HCT116 (cell line): ENCODE measurements around the gene ERBB2. TPM values are rescaled to one million over a fixed set of nuclear protein-coding genes. Genes with fewer than 3 reads are reported as not detected.
A peak's percentile ranks its signal among the peaks of the same experiment; 100 is the strongest.

Experiments
- ATAC-seq: fragments of 200-7000 bp; cut with Tn5 transposase; 2 replicates; pipeline ENCODE4 v1.9.1; 2020; ENCODE audit warnings: mild to moderate bottlenecking, moderate library complexity
- BruUV-seq: library from RNA; stranded (reverse); fragments of 400-500 nt; replicated peaks from 2 replicates; lab custom pipeline; 2021; lab: Mats Ljungman, UMichigan
- CTCF ChIA-PET: fragments of 300-600 bp; sonication (Branson Sonifier 250); formaldehyde crosslinking; loops from one replicate; lab custom pipeline; 2021; ENCODE audit warnings: antibody characterized with exemption; lab: Charles Lee
- POLR2A ChIA-PET: fragments of 300-600, 350-600 bp; sonication (Branson Sonifier 250); formaldehyde crosslinking; loops from one replicate; lab custom pipeline; 2021; ENCODE audit warnings: antibody characterized with exemption; lab: Charles Lee
- RAD21 ChIA-PET, 2 experiments: fragments of 300-600 bp; sonication (Branson Sonifier 250); formaldehyde crosslinking; loops; one replicate each; lab custom pipeline; 2023; ENCODE audit warnings: low total read pairs in 2 of 2; ENCODE audit not compliant: uncharacterized antibody in 2 of 2, unreplicated experiment in 2 of 2, low non-redundant PET in 1 of 2; lab: Charles Lee
- DNase-seq: peaks from one replicate; pipeline ENCODE4 v3.0.0-alpha.2; 2010; ENCODE audit warnings: low read depth, low spot score
- H2AFZ ChIP-seq: fragments of 200-600 bp; shearing (Covaris generic), sonication (generic); 2 replicates; pipeline ENCODE4 v1.6.1; 2017; ENCODE audit warnings: low read depth, mixed run types, mixed read lengths, antibody characterized with exemption, low read length; ENCODE audit not compliant: poor library complexity, severe bottlenecking
- H3K27ac ChIP-seq: 2 replicates; pipeline ENCODE4 v1.5.1; 2012; ENCODE audit warnings: low read depth, low read length
- H3K27me3 ChIP-seq: fragments of 200-600 bp; sonication (generic); 2 replicates; pipeline ENCODE4 v1.6.1; 2016; ENCODE audit warnings: mixed run types, low read length, mixed read lengths; ENCODE audit not compliant: insufficient read depth
- H3K36me3 ChIP-seq, 2 experiments: fragments of 200-500 bp in 1 of 2; fragments of 200-600 bp in 1 of 2; sonication (Bioruptor generic) in 1 of 2; sonication (generic) in 1 of 2; 2 replicates each; pipeline versions ENCODE4 v1.5.1 to v1.6.1; 2014 to 2016; ENCODE audit warnings: low read length in 2 of 2, inconsistent platforms in 1 of 2, mixed read lengths in 1 of 2, mixed run types in 1 of 2; ENCODE audit not compliant: insufficient read depth in 2 of 2, control insufficient read depth in 1 of 2
- H3K4me1 ChIP-seq, 2 experiments: fragments of 200-600 bp in 1 of 2; sonication (generic) in 1 of 2; 2 replicates each; pipeline versions ENCODE4 v1.5.1 to v1.6.1; 2012 to 2017; ENCODE audit warnings: low read length in 2 of 2, inconsistent platforms in 1 of 2, mild to moderate bottlenecking in 1 of 2, mixed read lengths in 1 of 2, mixed run types in 1 of 2, moderate library complexity in 1 of 2; ENCODE audit not compliant: insufficient read depth in 2 of 2, control insufficient read depth in 1 of 2
- H3K4me2 ChIP-seq: fragments of 200-600 bp; sonication (generic); 2 replicates; pipeline ENCODE4 v1.6.1; 2017; ENCODE audit warnings: mixed run types, low read length, mixed read lengths
- H3K4me3 ChIP-seq, 2 experiments: fragments of 200-600 bp in 1 of 2; sonication (generic) in 1 of 2; replicated peaks in 1 of 2; 2 replicates each; pipeline ENCODE4 v1.5.1; 2011 to 2016; ENCODE audit warnings: low read length in 2 of 2, control low read depth in 1 of 2, low read depth in 1 of 2, mild to moderate bottlenecking in 1 of 2, mixed read lengths in 1 of 2, mixed run types in 1 of 2
- H3K79me2 ChIP-seq: fragments of 200-600 bp; sonication (generic); 2 replicates; pipeline ENCODE4 v1.6.1; 2017; ENCODE audit warnings: mild to moderate bottlenecking, mixed run types, low read length, moderate library complexity, mixed read lengths; ENCODE audit not compliant: insufficient read depth
- H3K9ac ChIP-seq: fragments of 200-600 bp; sonication (generic); 2 replicates; pipeline ENCODE4 v1.6.1; 2016; ENCODE audit warnings: low read length, mixed read lengths
- H3K9me2 ChIP-seq: fragments of 200-600 bp; sonication (generic), shearing (Covaris generic); 2 replicates; pipeline ENCODE4 v1.6.1; 2017; ENCODE audit warnings: mixed run types, mild to moderate bottlenecking, moderate library complexity; ENCODE audit not compliant: insufficient read depth
- H3K9me3 ChIP-seq, 2 experiments: fragments of 200-500 bp in 1 of 2; fragments of 200-600 bp in 1 of 2; sonication (Bioruptor generic) in 1 of 2; sonication (generic) in 1 of 2; 2 replicates each; pipeline ENCODE4 v1.6.1; 2014 to 2017; ENCODE audit warnings: low read length in 2 of 2, mixed read lengths in 2 of 2, inconsistent platforms in 1 of 2, low read depth in 1 of 2, mild to moderate bottlenecking in 1 of 2, mixed run types in 1 of 2, moderate library complexity in 1 of 2; ENCODE audit not compliant: control insufficient read depth in 1 of 2, insufficient read depth in 1 of 2
- H4K20me1 ChIP-seq: fragments of 200-600 bp; sonication (generic), shearing (Covaris generic); 2 replicates; pipeline ENCODE4 v1.6.1; 2017; ENCODE audit warnings: mixed run types, mild to moderate bottlenecking, moderate library complexity; ENCODE audit not compliant: insufficient read depth
- CEBPB ChIP-seq: IDR thresholded peaks from 2 replicates; pipeline ENCODE4 v1.6.1; 2012; ENCODE audit warnings: low read depth
- CTCF ChIP-seq, 3 experiments: fragments of 200-600 bp in 1 of 3; sonication (generic) in 1 of 3; IDR thresholded peaks in 2 of 3; conservative IDR thresholded peaks in 1 of 3; 2 replicates each; pipeline ENCODE4 v1.5.1; 2012 to 2017; ENCODE audit warnings: low read depth in 2 of 3, low read length in 2 of 3, antibody characterized with exemption in 1 of 3, borderline replicate concordance in 1 of 3, control low read depth in 1 of 3, mild to moderate bottlenecking in 1 of 3, mixed read lengths in 1 of 3, mixed run types in 1 of 3, moderate library complexity in 1 of 3; ENCODE audit not compliant: insufficient read depth in 1 of 3
- EZH2phosphoT487 ChIP-seq: fragments of 200-600 bp; IDR thresholded peaks from 2 replicates; pipeline ENCODE4 v1.6.1; 2018; ENCODE audit warnings: antibody characterized with exemption, borderline replicate concordance
- SP1 ChIP-seq: IDR thresholded peaks from 2 replicates; pipeline ENCODE4 v1.6.1; 2012; ENCODE audit warnings: low read depth
- SRF ChIP-seq: IDR thresholded peaks from 2 replicates; pipeline ENCODE4 v1.6.1; 2012; ENCODE audit warnings: low read depth
- ZNF274 ChIP-seq: fragments of 200-500 bp; sonication (Bioruptor generic); IDR thresholded peaks from 2 replicates; pipeline ENCODE4 v1.6.1; 2014; ENCODE audit warnings: mild to moderate bottlenecking, low read depth, low read length, inconsistent platforms
- intact Hi-C: fragments of 100-400 bp; cut with micrococcal nuclease; formaldehyde crosslinking; loops from 2 replicates; pipeline ENCODE4 v1.10.0; 2022
- total RNA-seq: library from RNA; stranded (reverse); gene quantifications from one replicate; pipeline ENCODE4 v1.2.1, GENCODE V29; 2021; ENCODE audit not compliant: unreplicated experiment
- TF ChIP-seq, protein P1 (sequence below): IDR thresholded peaks from 2 replicates; pipeline ENCODE4 v1.6.1; 2012; ENCODE audit warnings: low read depth
- TF ChIP-seq, protein P2 (sequence below): IDR thresholded peaks from 2 replicates; pipeline ENCODE4 v1.6.1; 2011; ENCODE audit warnings: mild to moderate bottlenecking, low read length, moderate library complexity; ENCODE audit not compliant: insufficient replicate concordance; ENCODE audit errors: extremely low read depth

The ERBB2 gene
- total RNA-seq, 1 experiment from 2014 or later = 75.8 TPM

DNA sequence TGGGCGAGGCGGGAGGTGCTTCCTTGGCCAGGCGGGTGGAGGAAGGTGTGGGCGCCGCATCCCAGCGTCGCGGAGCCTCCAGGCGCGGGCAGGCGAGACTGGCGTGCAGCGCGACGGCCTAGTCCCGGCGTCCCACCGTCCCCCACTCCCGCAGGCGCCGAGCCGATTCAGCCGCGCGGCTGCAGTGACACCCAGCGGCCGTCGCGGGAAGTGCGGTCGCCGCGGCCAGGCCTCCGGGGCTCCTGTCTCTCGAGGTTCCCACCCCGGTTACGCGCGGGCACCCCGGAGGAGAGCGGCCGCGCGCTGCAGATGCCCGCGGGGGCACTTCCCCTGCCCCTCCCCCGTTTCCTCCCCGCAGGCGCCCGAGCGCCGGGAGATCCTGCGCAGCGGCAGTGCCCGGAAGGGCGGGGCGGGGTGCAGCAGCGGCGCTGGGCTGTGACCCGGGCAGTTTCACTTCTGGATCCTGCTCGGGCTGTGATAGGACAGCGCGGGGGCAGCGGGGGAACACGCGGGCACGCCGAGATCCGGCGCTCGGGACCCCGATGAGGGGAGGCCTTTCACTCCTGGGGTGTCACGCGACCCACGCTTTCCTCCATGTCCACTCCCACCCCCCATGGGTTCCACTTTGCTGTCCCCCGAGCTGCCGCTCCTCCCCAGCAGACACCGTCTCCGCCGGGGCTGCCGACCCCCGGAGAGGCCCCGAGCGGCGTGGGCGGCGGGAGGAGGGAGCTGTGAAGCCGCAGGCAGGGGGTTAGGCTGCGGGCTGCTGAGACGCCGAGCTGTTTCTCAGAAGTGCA is 54.5 kb downstream of the ERBB2 start (continued):
- TF ChIP-seq, protein P1, sequence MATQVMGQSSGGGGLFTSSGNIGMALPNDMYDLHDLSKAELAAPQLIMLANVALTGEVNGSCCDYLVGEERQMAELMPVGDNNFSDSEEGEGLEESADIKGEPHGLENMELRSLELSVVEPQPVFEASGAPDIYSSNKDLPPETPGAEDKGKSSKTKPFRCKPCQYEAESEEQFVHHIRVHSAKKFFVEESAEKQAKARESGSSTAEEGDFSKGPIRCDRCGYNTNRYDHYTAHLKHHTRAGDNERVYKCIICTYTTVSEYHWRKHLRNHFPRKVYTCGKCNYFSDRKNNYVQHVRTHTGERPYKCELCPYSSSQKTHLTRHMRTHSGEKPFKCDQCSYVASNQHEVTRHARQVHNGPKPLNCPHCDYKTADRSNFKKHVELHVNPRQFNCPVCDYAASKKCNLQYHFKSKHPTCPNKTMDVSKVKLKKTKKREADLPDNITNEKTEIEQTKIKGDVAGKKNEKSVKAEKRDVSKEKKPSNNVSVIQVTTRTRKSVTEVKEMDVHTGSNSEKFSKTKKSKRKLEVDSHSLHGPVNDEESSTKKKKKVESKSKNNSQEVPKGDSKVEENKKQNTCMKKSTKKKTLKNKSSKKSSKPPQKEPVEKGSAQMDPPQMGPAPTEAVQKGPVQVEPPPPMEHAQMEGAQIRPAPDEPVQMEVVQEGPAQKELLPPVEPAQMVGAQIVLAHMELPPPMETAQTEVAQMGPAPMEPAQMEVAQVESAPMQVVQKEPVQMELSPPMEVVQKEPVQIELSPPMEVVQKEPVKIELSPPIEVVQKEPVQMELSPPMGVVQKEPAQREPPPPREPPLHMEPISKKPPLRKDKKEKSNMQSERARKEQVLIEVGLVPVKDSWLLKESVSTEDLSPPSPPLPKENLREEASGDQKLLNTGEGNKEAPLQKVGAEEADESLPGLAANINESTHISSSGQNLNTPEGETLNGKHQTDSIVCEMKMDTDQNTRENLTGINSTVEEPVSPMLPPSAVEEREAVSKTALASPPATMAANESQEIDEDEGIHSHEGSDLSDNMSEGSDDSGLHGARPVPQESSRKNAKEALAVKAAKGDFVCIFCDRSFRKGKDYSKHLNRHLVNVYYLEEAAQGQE = no peak
- no peak; the same call in 1 of the 2 replicates for TF ChIP-seq SRF

- H3K9ac ChIP-seq = peak overlapping the region; percentile 85
- CTCF ChIA-PET = interaction anchor here (1.0 to 2.8 kb wide), 3 partner anchors 25 to 133 kb away, joined by 4 to 16 read pairs (median 6); partner anchors contain the start of gene MIEN1
- peak overlapping the region; percentile 91 for H3K27ac ChIP-seq
- TF ChIP-seq, protein P2, sequence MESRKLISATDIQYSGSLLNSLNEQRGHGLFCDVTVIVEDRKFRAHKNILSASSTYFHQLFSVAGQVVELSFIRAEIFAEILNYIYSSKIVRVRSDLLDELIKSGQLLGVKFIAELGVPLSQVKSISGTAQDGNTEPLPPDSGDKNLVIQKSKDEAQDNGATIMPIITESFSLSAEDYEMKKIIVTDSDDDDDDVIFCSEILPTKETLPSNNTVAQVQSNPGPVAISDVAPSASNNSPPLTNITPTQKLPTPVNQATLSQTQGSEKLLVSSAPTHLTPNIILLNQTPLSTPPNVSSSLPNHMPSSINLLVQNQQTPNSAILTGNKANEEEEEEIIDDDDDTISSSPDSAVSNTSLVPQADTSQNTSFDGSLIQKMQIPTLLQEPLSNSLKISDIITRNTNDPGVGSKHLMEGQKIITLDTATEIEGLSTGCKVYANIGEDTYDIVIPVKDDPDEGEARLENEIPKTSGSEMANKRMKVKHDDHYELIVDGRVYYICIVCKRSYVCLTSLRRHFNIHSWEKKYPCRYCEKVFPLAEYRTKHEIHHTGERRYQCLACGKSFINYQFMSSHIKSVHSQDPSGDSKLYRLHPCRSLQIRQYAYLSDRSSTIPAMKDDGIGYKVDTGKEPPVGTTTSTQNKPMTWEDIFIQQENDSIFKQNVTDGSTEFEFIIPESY = no peak
- TF ChIP-seq, protein P1 = no peak
- TF ChIP-seq SP1 (no peak), ZNF274 (no peak), CEBPB (no peak), EZH2phosphoT487 (no peak), CTCF (IDR thresholded peaks at IDR 0.05 in 2 of 3, conservative IDR thresholded peaks at IDR 0.05 in 1 of 3; ENCODE audit: borderline replicate concordance in 1 of 3, insufficient read depth in 1 of 3, low read depth in 2 of 3, low read length in 2 of 3) (no peak)
Observed at GRCh38 chr17:39754958-39755553, 55.2 kb downstream of the ERBB2 start.

More at GRCh38 chr17:39754958-39755553, 55.2 kb downstream of the ERBB2 start:
- Histone ChIP-seq H3K9me2 (no peaks in the 10 kb centered on the region), H3K4me2 (peak overlapping the region; percentile 94), H3K9me3 (no peaks in the 10 kb centered on the region), H3K36me3 (no peaks in the 10 kb centered on the region), H4K20me1 (no peaks in the 10 kb centered on the region), H3K4me1 (peaks cover 27 to 49% of the 10 kb centered on the region in 2 experiments), H3K4me3 (peak overlapping the region; percentile 54 to 65), H3K79me2 (no peaks in the 10 kb centered on the region), H2AFZ (no peak overlapping the region), H3K27me3 (peaks cover 6% of the 10 kb centered on the region; the same call in 1 of the 2 replicates)
- ChIA-PET RAD21 (no interaction called here), POLR2A (no interaction called here)
- DNase-seq (no peak), ATAC-seq (no peak)
- intact Hi-C loops = loop anchor here (1.0 to 5.0 kb wide), 3 partner anchors 83 to 206 kb away; no protein-coding TSS in a partner anchor
- no TSS peak for BruUV-seq
